ENCODE results near the gene OPRM1. TPM values are rescaled to one million over a fixed set of nuclear protein-coding genes. Genes with fewer than 3 reads are reported as not detected.

The OPRM1 gene
- total and polyA plus RNA-seq, 2 donors (not counting 1 experiment from before 2014, with no cell fraction given): not detected

DNA sequence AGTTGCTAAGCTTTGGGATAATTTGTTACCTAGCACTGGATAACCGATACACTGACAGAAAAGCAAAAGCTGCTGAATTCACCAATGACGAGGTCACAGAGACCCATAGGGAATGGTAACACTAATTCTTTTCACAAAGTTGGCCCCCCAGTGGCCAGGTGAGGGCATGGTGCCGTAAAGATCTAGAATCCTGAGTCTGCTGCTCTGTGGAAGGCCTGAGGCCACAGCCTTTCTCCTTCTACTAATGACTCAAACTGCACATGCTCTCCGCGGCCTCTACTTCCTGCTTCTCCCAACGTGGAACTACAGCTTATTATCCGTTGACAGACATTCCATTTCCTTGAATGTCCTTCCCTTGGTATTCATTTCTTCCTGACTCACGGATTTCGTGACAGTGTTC lies 127.1 kb downstream of the OPRM1 start:
- 88% methylated on average over 7 of the region's 9 CpGs for WGBS (ENCODE audit: insufficient coverage)
- no peak overlapping the region for H3K27ac Mint-ChIP-seq

DNA sequence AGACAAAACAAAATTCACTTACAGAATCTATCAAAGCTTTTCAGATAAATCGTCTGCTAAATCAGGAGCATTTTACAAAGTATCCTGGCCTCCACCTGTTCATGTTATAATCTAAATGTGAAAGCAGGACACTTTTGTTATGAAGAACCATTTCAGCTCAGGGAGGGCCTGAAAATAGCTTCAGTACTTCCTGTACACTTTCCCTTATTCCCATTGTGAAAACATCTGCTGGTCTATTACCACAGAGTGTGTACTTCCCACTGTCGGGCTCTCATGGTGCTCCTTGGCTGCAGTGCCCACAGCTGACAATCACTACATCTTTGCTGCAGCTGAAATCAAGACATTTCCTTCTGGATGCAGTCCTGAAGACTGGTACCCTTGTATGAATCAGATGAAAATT lies 128.1 kb downstream of the OPRM1 start:
- H3K9me3 Mint-ChIP-seq (ENCODE audit: insufficient read depth): no peaks in the 10 kb centered on the region
- no peaks in the 10 kb centered on the region for H3K27me3 ChIP-seq (replicated peaks in 1 of 4; ENCODE audit: control extremely low read depth in 1 of 4, control insufficient read depth in 3 of 4, insufficient read depth in 4 of 4, low read length in 3 of 4)
- no peak overlapping the region for H2AFZ ChIP-seq (ENCODE audit: insufficient read depth, low read depth, low read length, poor library complexity, severe bottlenecking)
- no peak overlapping the region for H3K27ac Mint-ChIP-seq
- intact Hi-C loops (cut with micrococcal nuclease): no loop called here
- no peak overlapping the region for H3K27ac ChIP-seq (ENCODE audit: low read length in 2 of 2)
- no peaks in the 10 kb centered on the region for H3K79me2 ChIP-seq (ENCODE audit: control insufficient read depth, insufficient read depth, low read length)
- no peaks in the 10 kb centered on the region for H3K36me3 ChIP-seq (replicated peaks in 1 of 2; ENCODE audit: control extremely low read depth in 1 of 2, control insufficient read depth in 1 of 2, extremely low read depth in 1 of 2, insufficient read depth in 2 of 2, low read length in 1 of 2)
- no peaks in the 10 kb centered on the region for H3K4me1 ChIP-seq (ENCODE audit: control insufficient read depth in 2 of 2, insufficient read depth in 2 of 2, low read length in 2 of 2)
- H3K4me2 ChIP-seq (replicated peaks; ENCODE audit: low read depth, low read length, poor library complexity, severe bottlenecking): no peak overlapping the region
- ChIA-PET POLR2A (no interaction called here), CTCF (interaction anchor here (2.3 kb wide), 1 partner anchor 9 kb away, joined by 6 read pairs; no protein-coding TSS in a partner anchor)
- H3K4me3 Mint-ChIP-seq: no peak overlapping the region
- H3K27me3 Mint-ChIP-seq: peaks cover 4% of the 10 kb centered on the region
- H3K4me3 ChIP-seq (ENCODE audit: control extremely low read depth in 1 of 5, extremely low read depth in 1 of 5, insufficient read depth in 1 of 5, low read depth in 2 of 5, low read length in 4 of 5): no peak overlapping the region
- WGBS (ENCODE audit: insufficient coverage): 60% methylated on average over 1 of the region's 2 CpGs
- TF ChIP-seq CTCF (IDR thresholded peaks at IDR 0.05): no peak
- TF ChIP-seq EZH2 (IDR thresholded peaks at IDR 0.05; ENCODE audit: borderline replicate concordance, insufficient read depth, low read depth, low read length, poor library complexity, severe bottlenecking): no peak
- H3K4me1 Mint-ChIP-seq: no peaks in the 10 kb centered on the region
- H3K9ac ChIP-seq (ENCODE audit: low read length): no peak overlapping the region
- DNase-seq (no peak), ATAC-seq (ENCODE audit: low read depth) (no peak)
- peaks cover 0 to 6% (median 0%) of the 10 kb centered on the region in 3 donors for H3K9me3 ChIP-seq (ENCODE audit: control extremely low read depth in 1 of 3, control insufficient read depth in 2 of 3, insufficient read depth in 1 of 3, low read length in 2 of 3)
- H4K20me1 ChIP-seq (ENCODE audit: control insufficient read depth, insufficient read depth, low read length, poor library complexity, severe bottlenecking): no peaks in the 10 kb centered on the region

More for the DNA sequence above, 127.1 kb downstream of the OPRM1 start:
- no peaks in the 10 kb centered on the region for H3K27me3 ChIP-seq (replicated peaks in 1 of 4; ENCODE audit: control extremely low read depth in 1 of 4, control insufficient read depth in 3 of 4, insufficient read depth in 4 of 4, low read length in 3 of 4)
- ChIA-PET CTCF (interaction anchor here (2.3 kb wide), 1 partner anchor 8 kb away, joined by 6 read pairs; no protein-coding TSS in a partner anchor), POLR2A (no interaction called here)
- no peaks in the 10 kb centered on the region for H3K4me1 ChIP-seq (ENCODE audit: control insufficient read depth in 2 of 2, insufficient read depth in 2 of 2, low read length in 2 of 2)
- H3K9me3 Mint-ChIP-seq (ENCODE audit: insufficient read depth): no peaks in the 10 kb centered on the region
- no peaks in the 10 kb centered on the region for H4K20me1 ChIP-seq (ENCODE audit: control insufficient read depth, insufficient read depth, low read length, poor library complexity, severe bottlenecking)
- intact Hi-C loops (cut with micrococcal nuclease): no loop called here
- H3K79me2 ChIP-seq (ENCODE audit: control insufficient read depth, insufficient read depth, low read length): no peaks in the 10 kb centered on the region
- no peaks in the 10 kb centered on the region for H3K36me3 ChIP-seq (replicated peaks in 1 of 2; ENCODE audit: control extremely low read depth in 1 of 2, control insufficient read depth in 1 of 2, extremely low read depth in 1 of 2, insufficient read depth in 2 of 2, low read length in 1 of 2)
- H3K4me3 Mint-ChIP-seq: no peak overlapping the region
- no peak overlapping the region for H3K4me2 ChIP-seq (replicated peaks; ENCODE audit: low read depth, low read length, poor library complexity, severe bottlenecking)
- H3K9ac ChIP-seq (ENCODE audit: low read length): no peak overlapping the region
- no peak overlapping the region for H3K27ac ChIP-seq (ENCODE audit: low read length in 2 of 2)
- ATAC-seq (ENCODE audit: low read depth) (no peak), DNase-seq (no peak)
- TF ChIP-seq EZH2 (IDR thresholded peaks at IDR 0.05; ENCODE audit: borderline replicate concordance, insufficient read depth, low read depth, low read length, poor library complexity, severe bottlenecking) (no peak), CTCF (IDR thresholded peaks at IDR 0.05) (no peak)
- H3K4me1 Mint-ChIP-seq: no peaks in the 10 kb centered on the region
- no peak overlapping the region for H3K4me3 ChIP-seq (ENCODE audit: control extremely low read depth in 1 of 5, extremely low read depth in 1 of 5, insufficient read depth in 1 of 5, low read depth in 2 of 5, low read length in 4 of 5)
- H3K27me3 Mint-ChIP-seq: peaks cover 4% of the 10 kb centered on the region
- peaks cover 0 to 5% (median 0%) of the 10 kb centered on the region in 3 donors for H3K9me3 ChIP-seq (ENCODE audit: control extremely low read depth in 1 of 3, control insufficient read depth in 2 of 3, insufficient read depth in 1 of 3, low read length in 2 of 3)
- H2AFZ ChIP-seq (ENCODE audit: insufficient read depth, low read depth, low read length, poor library complexity, severe bottlenecking): no peak overlapping the region
